NCI-H82 treated with DMSO at 0.1 percent for 48 hours (cell line): ENCODE data around the gene SWAP70.
"Not testable (repeated sequence)": the region's sequence is repeated elsewhere in the genome, so short reads cannot be mapped to it uniquely, and the experiment has no call there.

ENCODE experiments used
- DNase-seq: peaks from one replicate; lab custom pipeline; 2025; ENCODE audit not compliant: unreplicated experiment; lab: John Stamatoyannopoulos, UW

SWAP70 gene

GRCh38 chr11:9663699-9664275, at the start of gene SWAP70:
Gene SWAP70, plus strand, starts transcription at chr11:9664077. Its CDS starts 103 bp downstream, at chr11:9664180.
- peak; percentile 19 for DNase-seq

- DNase-seq, result no peak
These were observed 48.8 kb upstream of the SWAP70 start for GRCh38 chr11:9615031-9615451.

GRCh38 chr11:9616042-9616675, 47.7 kb upstream of the SWAP70 start:
- no peak for DNase-seq

GRCh38 chr11:9616858-9617257, 47.0 kb upstream of the SWAP70 start:
- no peak for DNase-seq

GRCh38 chr11:9617940-9618339, 45.9 kb upstream of the SWAP70 start:
- no peak for DNase-seq

- no peak for DNase-seq
These were observed 44.9 kb upstream of the SWAP70 start for GRCh38 chr11:9619004-9619403.

- no peak for DNase-seq
These were observed 43.9 kb upstream of the SWAP70 start for GRCh38 chr11:9619971-9620370.

- not testable (repeated sequence) for DNase-seq
These were observed 41.5 kb upstream of the SWAP70 start for GRCh38 chr11:9622353-9622752.

GRCh38 chr11:9623053-9623452, 40.8 kb upstream of the SWAP70 start:
- DNase-seq, result not testable (repeated sequence)

GRCh38 chr11:9624448-9624847, 39.4 kb upstream of the SWAP70 start:
- no peak for DNase-seq

- DNase-seq, result no peak
These were observed 38.7 kb upstream of the SWAP70 start for GRCh38 chr11:9625162-9625561.

- no peak for DNase-seq
These were observed 38.1 kb upstream of the SWAP70 start for GRCh38 chr11:9625728-9626127.

- no peak for DNase-seq
These were observed 37.1 kb upstream of the SWAP70 start for GRCh38 chr11:9626496-9627394.

GRCh38 chr11:9629064-9629463, 34.8 kb upstream of the SWAP70 start:
- DNase-seq, result no peak

GRCh38 chr11:9633679-9634078, 30.2 kb upstream of the SWAP70 start:
- no peak for DNase-seq

GRCh38 chr11:9636691-9637090, 27.2 kb upstream of the SWAP70 start:
- DNase-seq, result no peak

- DNase-seq, result no peak
These were observed 24.8 kb upstream of the SWAP70 start for GRCh38 chr11:9639099-9639498.

- no peak for DNase-seq
These were observed 23.9 kb upstream of the SWAP70 start for GRCh38 chr11:9639985-9640384.

GRCh38 chr11:9642894-9643293, 21.0 kb upstream of the SWAP70 start:
- no peak for DNase-seq

- DNase-seq, result no peak
These were observed 20.1 kb upstream of the SWAP70 start for GRCh38 chr11:9643751-9644150.

- no peak for DNase-seq
These were observed 18.0 kb upstream of the SWAP70 start for GRCh38 chr11:9645881-9646280.

GRCh38 chr11:9646324-9646723, 17.6 kb upstream of the SWAP70 start:
- no peak for DNase-seq
